ENCODE data around the gene MTNR1B. TPM values are rescaled to one million over a fixed set of nuclear protein-coding genes. Genes with fewer than 3 reads are reported as not detected.

Gene MTNR1B
- total RNA-seq, 2 experiments from 2014 or later = not detected

DNA sequence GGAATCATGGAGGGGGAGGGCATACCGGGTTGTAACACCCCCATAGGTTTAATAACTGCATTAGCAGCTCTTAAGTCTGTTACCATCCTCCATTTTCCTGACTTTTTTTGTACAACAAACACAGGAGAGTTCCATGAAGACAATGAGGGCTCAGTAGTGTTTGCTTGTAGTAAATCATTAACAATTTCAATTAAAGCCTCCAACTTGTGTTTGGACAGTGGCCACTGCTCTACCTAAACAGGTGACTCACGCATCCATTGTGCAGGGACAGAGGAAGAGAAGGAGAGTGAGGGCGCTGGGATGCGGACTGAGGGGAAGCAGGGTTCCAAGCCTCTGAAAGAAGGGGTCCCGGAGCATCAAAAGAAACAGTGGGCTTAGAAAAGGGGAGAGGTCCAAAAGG, 21.3 kb upstream of the MTNR1B start:
- CTCF ChIA-PET = no interaction called here
- POLR2A ChIA-PET = no interaction called here
- ATAC-seq (ENCODE audit: poor library complexity) = no peak

DNA sequence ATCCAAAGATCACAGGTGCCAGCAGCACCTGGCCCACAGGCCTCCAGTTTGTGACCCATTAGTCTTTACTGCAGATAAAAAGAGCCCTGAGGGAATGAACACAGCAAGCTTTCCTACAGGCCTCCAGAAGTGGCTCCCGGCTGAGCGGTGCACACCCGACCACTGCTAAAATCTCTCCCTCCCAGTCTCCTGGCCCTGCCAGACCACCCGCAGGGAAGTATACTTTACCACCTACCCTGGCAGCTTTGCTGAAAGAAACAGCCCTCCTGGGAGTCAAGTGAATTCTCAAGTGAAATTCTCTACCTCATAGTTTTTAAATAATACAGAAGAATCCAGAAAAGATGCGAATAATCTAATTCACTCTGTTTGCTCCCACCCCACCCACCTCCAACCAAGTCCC, 15.4 kb upstream of the MTNR1B start:
- TF ChIP-seq, protein P1, sequence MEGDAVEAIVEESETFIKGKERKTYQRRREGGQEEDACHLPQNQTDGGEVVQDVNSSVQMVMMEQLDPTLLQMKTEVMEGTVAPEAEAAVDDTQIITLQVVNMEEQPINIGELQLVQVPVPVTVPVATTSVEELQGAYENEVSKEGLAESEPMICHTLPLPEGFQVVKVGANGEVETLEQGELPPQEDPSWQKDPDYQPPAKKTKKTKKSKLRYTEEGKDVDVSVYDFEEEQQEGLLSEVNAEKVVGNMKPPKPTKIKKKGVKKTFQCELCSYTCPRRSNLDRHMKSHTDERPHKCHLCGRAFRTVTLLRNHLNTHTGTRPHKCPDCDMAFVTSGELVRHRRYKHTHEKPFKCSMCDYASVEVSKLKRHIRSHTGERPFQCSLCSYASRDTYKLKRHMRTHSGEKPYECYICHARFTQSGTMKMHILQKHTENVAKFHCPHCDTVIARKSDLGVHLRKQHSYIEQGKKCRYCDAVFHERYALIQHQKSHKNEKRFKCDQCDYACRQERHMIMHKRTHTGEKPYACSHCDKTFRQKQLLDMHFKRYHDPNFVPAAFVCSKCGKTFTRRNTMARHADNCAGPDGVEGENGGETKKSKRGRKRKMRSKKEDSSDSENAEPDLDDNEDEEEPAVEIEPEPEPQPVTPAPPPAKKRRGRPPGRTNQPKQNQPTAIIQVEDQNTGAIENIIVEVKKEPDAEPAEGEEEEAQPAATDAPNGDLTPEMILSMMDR (IDR thresholded peaks at IDR 0.05) = no peak
- intact Hi-C loops (cut with DNase I, micrococcal nuclease) = loop anchor here in 1 of 2 experiments (1.0 kb wide), 1 partner anchor 15 kb away; no protein-coding TSS in a partner anchor
- Histone ChIP-seq H3K9me3 (ENCODE audit: control insufficient read depth in 1 of 2, insufficient read depth in 1 of 2, low read length in 2 of 2) (peaks cover 0 to 7% of the 10 kb centered on the region in 2 experiments), H3K4me3 (ENCODE audit: low read length) (no peak overlapping the region), H3K27ac (ENCODE audit: low read depth in 1 of 2, low read length in 2 of 2) (no peak overlapping the region), H3K36me3 (ENCODE audit: insufficient read depth, low read length) (no peaks in the 10 kb centered on the region), H3K4me1 (ENCODE audit: insufficient read depth, low read length) (no peaks in the 10 kb centered on the region), H3K27me3 (ENCODE audit: control insufficient read depth in 1 of 2, insufficient read depth in 2 of 2, low read length in 2 of 2) (peaks cover 0 to 2% of the 10 kb centered on the region in 2 experiments)
- Mint-ChIP-seq H3K4me3 (no peak overlapping the region), H3K36me3 (ENCODE audit: low read depth) (no peaks in the 10 kb centered on the region), H3K27me3 (peaks cover 3% of the 10 kb centered on the region), H3K4me1 (ENCODE audit: low read depth) (no peaks in the 10 kb centered on the region), H3K9me3 (no peaks in the 10 kb centered on the region), H3K27ac (no peak overlapping the region)
- DNase-seq = no peak
- no peak for ATAC-seq (ENCODE audit: poor library complexity)
- CTCF ChIA-PET = no interaction called here
- POLR2A ChIA-PET = no interaction called here

More for the DNA sequence above, 21.3 kb upstream of the MTNR1B start:
- Histone ChIP-seq H3K4me3 (ENCODE audit: low read length) (no peak overlapping the region), H3K4me1 (ENCODE audit: insufficient read depth, low read length) (no peaks in the 10 kb centered on the region), H3K27me3 (ENCODE audit: control insufficient read depth in 1 of 2, insufficient read depth in 2 of 2, low read length in 2 of 2) (peaks cover 0 to 2% of the 10 kb centered on the region in 2 experiments), H3K36me3 (ENCODE audit: insufficient read depth, low read length) (no peaks in the 10 kb centered on the region), H3K27ac (ENCODE audit: low read depth in 1 of 2, low read length in 2 of 2) (no peak overlapping the region), H3K9me3 (ENCODE audit: control insufficient read depth in 1 of 2, insufficient read depth in 1 of 2, low read length in 2 of 2) (peaks cover 0 to 4% of the 10 kb centered on the region in 2 experiments)
- Mint-ChIP-seq H3K27me3 (peaks cover 17% of the 10 kb centered on the region), H3K4me1 (ENCODE audit: low read depth) (no peaks in the 10 kb centered on the region), H3K36me3 (ENCODE audit: low read depth) (no peaks in the 10 kb centered on the region), H3K9me3 (peaks cover 5% of the 10 kb centered on the region), H3K27ac (no peak overlapping the region), H3K4me3 (no peak overlapping the region)
- intact Hi-C loops (cut with DNase I, micrococcal nuclease) = loop anchor here (10.0 kb wide), 2 partner anchors 687 to 1557 kb away; no protein-coding TSS in a partner anchor
- no peak for DNase-seq
- TF ChIP-seq, protein P1 (IDR thresholded peaks at IDR 0.05) = no peak

DNA sequence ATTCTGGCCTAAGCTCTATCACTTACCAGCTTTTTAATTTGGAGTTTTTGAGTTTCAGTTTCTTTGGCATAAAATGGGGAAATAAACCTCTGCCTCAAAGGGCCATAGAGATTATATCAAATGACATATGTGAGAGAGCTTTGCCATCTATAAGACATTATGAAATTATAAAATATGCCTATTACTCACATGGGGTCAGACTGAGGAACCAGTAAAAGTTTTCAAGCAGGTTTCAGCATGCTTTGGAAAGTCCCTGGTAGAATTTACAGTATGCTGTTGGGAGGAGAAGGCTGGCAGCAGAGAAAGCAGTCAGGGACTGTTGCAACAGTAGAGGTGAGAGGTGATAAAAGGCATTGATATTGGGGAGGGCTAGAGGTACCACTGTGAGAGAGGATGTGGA, 13.6 kb upstream of the MTNR1B start:
- Mint-ChIP-seq H3K27me3 (peaks cover 5% of the 10 kb centered on the region), H3K9me3 (no peaks in the 10 kb centered on the region), H3K4me1 (ENCODE audit: low read depth) (no peaks in the 10 kb centered on the region), H3K27ac (no peak overlapping the region), H3K4me3 (no peak overlapping the region), H3K36me3 (ENCODE audit: low read depth) (no peaks in the 10 kb centered on the region)
- Histone ChIP-seq H3K27ac (ENCODE audit: low read depth in 1 of 2, low read length in 2 of 2) (no peak overlapping the region), H3K4me1 (ENCODE audit: insufficient read depth, low read length) (no peaks in the 10 kb centered on the region), H3K36me3 (ENCODE audit: insufficient read depth, low read length) (no peaks in the 10 kb centered on the region), H3K27me3 (ENCODE audit: control insufficient read depth in 1 of 2, insufficient read depth in 2 of 2, low read length in 2 of 2) (no peaks in the 10 kb centered on the region), H3K4me3 (ENCODE audit: low read length) (no peak overlapping the region), H3K9me3 (ENCODE audit: control insufficient read depth in 1 of 2, insufficient read depth in 1 of 2, low read length in 2 of 2) (peaks cover 0 to 5% of the 10 kb centered on the region in 2 experiments)
- intact Hi-C loops (cut with DNase I, micrococcal nuclease) = no loop called here
- ChIA-PET POLR2A (no interaction called here), CTCF (no interaction called here)
- ATAC-seq (ENCODE audit: poor library complexity) (no peak), DNase-seq (no peak)
- TF ChIP-seq, protein P1 (IDR thresholded peaks at IDR 0.05) = no peak

All from CD4-positive, alpha-beta T cell (primary cell).